ENCODE measurements around the gene NPL.

NPL gene

DNA sequence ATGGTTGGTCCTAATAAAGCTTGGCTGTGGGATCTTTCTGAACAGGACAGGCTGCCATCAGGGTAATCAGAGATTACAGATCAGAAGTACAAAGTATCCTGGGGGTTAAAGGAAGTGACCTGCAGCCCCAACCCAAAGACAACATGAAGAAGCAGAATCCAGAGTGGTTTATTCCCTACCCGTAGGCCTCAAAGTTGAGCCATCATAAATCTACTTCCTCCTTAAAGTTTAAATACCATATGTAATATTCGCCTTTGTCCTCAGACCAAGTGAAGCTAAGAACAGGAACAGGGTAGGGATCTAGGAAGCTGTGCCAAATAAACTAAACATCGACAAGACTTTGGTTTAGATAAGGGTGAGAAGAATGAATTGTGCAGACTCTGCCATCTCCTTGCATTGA, 33.6 kb downstream of the NPL start:
- DNase-seq = no peak

DNA sequence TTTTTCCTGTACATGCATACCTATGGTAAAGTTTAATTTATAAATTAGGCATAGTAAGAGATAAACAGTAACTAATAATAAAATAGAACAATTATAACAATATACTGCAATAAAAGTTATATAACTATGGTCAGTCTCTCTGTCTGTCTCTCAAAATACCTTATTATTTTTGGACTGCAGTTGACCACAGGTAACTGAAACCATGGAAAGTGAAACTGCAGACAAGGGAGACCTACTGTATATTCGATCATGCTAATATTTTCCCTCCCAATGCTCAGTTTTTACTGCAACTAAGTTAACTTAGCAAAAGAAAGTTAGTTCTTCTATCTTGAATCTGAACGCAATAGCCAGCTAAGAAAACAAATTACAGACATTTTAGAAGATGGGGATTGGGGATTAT, 37.3 kb downstream of the NPL start:
- no peak for DNase-seq

DNA sequence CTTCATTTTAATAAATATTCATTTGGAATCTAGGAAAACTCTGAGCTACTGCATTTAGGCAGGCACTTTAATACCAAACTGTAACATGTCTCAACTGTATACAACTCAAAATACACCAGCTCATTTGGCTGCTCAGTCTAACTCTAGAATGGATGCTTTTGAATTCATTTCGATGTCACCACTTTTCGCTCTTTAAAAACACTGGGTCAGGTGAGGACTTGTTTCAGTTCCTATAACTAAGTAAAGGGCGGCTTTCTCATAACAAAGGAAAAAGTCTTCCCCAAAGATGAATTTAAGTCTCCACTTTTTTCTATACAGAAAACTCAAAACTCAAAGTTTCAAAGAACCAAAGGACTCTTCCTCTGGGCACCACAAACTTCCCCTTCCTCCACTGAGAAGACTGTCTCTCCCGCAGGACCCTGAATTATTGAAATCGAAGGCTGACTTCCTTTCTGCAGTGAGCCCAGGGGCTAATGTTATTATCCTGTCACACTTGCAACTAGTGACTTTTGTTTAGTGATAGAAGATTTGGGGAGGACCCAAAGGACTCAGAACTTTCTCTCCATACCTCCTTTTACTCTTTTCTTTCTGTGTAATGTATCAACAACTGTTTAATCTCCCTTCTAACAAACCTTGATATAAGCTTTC, 39.8 kb downstream of the NPL start:
- DNase-seq = no peak

DNA sequence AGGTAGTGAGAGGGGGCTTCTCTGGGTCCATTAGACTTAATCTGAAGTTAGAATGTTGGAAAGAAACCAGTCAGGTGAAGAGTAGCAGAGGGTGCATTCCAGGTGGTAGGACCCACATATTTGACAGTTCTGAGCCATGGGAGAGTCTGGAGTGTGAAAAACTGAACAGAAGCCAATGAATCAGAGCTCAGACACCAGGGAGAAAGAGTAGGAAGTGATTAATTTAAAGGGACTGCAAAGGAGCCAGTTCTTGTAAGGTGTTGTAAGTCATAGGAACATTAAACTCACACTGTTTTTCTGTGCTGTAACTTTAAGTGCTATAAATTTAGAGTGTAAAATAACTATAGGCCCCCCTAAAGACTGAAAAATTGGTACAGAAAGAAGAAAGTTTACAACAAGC, 43.7 kb downstream of the NPL start:
- DNase-seq = no peak

DNA sequence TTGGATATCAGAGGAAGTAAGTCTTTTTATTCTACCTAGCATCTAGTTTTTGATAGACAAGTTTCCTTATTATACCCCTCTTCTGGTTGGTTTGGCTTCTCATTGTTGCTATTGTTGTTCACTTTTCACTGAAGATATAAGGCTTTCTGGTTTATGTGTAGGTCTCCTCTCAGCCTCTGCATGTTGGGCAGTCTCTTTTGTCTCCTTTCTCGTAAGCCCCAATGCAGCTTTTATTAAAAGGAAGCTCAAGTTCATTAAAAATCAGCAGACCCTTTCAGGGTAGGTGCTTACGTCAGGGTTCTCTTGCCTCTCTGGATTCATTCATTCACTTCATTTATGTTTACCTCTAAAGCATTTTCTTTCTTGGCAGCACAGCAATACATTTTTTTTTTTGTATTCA, 44.8 kb downstream of the NPL start:
- DNase-seq = no peak

DNA sequence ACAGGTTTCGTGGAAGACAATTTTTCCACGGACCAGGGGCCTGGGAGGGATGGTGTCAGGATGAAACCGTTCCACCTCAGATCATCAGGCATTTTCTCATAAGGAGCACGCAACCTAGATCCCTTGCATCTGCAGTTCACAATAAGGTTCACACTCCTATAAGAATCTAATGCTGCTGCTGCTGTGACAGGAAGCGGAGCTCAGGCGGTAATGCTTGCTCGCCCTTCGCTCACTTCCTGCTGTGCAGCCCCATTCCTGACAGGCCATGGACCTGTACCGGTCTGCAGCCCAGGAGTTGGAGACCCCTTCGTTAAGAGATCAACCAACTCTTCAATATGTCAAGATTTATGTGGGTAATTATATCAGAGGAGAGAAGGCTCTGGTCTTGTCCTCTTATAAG, 46.2 kb downstream of the NPL start:
- DNase-seq = no peak

DNA sequence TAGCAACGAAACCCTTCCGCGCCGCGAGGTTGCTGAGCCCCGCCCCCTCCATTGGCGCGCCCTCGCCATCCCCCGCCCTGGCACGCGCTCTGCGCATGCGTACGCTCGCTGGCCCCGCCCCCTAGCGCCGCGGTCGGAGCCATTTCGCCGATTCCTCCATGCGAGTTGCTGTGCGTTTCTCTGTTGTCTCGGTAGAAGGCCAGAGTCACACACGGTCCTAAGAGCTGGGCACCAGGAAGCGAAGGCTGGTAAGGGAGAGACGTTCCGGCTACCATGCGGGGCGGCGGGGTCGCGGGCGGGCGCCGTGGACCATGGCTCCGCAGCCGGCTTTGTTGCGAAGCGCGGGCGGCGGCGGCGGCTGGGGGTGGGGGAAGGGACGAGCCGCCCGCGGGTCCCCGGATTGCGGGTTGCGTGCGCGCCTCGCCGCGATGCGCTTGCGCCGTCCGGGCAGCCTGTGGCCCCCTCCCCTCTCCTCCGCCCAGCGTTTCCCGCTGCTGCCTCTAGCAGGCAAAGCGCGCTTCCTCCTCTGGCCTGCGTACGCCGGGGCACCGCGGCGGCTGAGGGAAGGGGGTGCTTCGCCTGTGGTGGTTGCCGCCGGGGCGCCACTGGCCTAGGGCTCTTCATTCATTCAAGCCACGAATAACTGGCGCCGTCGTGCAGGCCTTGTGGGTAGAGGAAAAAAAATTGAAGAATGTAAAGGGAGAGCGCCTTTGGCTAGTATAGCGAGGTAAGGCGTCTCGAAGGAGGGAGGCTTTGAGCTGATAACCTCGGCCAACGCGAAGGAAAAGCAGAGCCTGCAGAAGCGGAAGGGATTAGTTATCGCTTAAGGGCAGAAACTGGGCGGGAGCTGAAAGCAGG, 49.9 kb downstream of the NPL start, which contains the start of gene DHX9:
Gene DHX9 (plus strand): TSS at position 139 of the 858 bp plus-strand sequence. CDS start 3,220 bp downstream, outside the sequence.
- DNase-seq = peak; percentile 94

DNA sequence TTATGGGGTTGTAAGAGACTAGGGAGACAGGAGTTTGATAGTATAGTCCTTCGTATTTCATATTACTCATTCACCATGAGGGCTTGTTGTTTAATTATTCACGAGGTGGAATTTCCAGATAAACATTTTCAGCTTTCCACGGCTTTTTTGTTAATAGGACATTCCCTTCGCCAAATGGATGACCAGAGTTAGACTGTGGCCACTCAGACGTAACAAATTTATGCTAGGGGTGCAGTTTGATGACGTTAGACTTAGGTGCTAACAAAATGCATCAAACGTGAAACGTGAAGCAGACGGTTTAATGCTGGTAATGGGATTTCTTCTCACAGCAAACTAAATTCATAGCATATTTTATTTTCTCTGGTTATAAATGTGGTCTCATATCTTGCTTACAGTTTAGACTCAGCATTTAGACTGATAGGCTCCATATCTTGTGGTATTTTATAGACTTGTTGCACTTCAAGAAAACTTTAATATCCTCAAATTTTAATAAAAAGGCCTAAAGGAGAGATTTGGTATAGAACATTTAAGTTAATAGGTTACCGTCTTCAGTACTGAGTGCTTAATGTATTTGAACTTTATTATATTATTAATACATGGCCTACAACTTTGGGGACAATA, 51.9 kb downstream of the NPL start:
- no peak for DNase-seq

DNA sequence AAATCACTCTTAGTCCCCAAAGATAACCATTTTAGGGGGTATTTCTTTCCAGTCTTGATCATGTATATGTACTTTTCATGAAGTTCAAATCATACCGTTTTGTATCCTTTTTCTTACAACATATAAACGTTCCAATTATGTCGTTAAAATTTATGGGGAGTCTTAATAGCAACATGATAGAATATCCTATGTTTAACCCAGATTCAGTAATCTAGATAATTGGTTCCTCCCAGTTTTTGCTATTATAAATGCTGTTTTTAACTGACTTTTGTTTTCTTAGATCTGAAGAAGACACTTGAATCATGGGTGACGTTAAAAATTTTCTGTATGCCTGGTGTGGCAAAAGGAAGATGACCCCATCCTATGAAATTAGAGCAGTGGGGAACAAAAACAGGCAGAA, 52.7 kb downstream of the NPL start:
- DNase-seq = no peak

DNA sequence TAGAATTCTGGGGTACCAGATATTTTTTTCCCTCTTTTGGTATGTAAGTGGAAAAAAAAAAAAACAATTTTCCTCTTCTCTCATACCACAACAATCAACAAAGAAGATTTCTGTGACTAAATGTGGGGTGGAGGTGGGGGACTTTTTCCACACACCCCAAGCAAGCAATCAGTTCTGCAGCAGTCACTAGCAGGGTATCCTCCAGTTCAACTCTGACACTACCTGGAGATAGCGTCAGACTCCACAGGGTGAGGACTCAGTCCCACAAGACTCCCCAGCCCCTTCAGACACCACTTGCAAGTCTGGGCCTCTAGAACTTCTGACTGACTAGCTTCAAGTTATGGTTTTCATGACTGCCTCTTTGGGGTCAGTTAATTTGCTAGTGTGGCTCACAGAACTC, 55.8 kb downstream of the NPL start:
- DNase-seq = no peak

DNA sequence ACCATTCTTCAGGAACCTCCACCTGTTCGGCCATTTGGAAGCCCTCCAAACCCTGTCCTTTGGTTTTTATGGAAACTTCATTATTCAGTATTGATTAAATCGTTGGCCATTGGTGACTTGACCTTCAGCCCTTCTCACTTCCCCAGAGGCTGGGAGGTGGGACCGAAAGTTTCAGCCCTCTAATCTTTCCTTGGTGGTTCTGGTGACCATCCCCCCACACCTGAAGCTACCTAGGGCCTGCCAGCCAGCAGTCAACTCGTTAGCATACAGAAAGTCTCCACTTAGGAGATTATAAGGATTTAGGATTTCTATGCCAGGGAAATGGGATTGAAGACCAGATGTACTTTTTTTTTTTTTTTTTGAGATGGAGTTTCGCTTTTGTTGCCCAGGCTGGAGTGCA, 56.3 kb downstream of the NPL start:
- DNase-seq = no peak

DNA sequence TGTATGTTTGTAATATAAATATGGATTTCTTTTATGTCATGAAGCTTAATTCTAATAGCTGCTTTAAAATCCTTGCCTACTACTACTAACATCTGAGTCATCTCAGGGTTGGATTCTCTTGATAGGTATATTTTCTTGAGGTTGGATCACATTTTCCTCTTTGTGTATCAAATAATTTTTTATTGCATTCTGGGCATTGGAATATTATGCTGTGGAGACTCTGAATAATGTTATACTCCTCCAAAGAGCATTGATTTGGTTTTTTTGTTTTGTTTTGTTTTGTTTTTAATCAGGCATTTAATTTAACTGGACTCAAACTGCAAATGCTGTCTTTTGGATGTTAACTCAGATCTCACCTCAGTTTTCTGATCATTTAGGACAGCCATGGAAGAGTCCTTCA, 57.5 kb downstream of the NPL start:
- no peak for DNase-seq

DNA sequence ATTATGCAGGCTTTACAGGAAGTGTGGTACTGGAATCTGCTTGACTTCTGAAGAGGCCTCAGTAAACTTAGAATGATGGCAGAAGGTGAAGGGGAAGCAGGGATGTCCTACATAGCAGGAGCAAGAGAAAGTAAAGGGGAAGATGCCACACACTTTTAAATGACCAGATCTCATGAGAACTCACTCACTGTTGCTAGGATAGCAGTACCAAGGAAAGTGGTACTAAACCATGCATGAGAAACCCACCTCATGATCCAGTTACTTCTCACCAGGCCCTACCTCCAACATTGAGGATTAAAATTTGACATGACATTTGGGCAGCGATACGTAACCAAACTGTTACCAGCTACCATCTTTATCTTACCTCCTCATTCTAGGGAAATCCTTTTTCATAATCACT, 59.2 kb downstream of the NPL start:
- no peak for DNase-seq

DNA sequence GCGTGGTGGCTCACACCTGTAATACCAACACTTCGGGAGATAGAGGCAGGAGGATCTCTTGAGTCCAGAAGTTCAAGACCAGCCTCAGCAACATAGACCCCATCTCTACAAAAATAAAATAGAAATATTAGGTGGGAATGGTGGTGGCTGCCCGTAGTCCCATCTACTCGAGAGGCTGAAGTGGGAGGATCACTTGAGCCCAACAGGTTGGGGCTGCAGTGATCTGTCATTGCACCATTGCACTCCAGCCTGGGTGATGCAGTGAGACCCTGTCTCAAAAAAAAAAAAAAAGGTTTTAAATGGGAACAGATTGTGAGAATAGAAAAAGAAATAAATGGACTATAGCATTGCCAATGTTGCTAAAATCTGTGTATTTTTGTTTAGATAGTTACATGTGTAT, 60.7 kb downstream of the NPL start:
- DNase-seq = no peak

DNA sequence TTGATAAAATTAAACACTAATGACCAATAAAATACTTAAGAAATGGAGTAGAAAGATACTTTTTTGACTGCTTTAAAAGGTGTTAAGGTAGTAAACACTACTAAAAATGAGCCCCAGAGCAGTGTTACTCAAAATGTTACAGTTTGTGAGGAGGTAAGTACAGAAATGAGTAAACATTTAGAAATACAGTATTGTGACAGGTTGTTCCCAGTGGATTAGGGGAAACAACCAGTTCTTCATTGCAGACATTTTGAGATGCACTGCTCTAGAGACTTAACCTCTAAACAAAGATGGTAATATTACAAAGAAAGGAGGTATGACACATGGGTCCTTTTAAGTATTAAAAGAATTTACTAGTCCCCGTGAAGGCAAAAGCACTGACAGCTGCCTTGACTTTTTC, 62.3 kb downstream of the NPL start:
- DNase-seq = no peak

DNA sequence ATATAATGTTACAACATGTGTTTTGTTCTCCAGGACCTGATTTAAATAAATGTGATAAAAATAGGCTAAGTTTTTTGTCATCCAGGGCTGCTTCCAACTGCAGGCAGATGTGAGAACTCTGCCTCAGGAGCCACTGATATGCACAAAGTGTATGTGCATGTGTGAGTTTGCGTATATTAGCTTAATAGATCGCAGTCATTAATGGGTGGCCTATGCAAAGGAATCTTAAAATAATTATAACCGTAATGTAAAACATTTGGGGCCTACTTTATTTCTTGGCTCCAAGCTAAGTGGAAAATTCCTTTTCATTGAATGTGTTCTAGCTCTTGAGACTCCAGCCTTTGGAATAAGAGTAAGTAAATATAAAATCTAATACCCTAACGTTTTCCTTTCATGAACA, 66.3 kb downstream of the NPL start:
- no peak for DNase-seq

DNA sequence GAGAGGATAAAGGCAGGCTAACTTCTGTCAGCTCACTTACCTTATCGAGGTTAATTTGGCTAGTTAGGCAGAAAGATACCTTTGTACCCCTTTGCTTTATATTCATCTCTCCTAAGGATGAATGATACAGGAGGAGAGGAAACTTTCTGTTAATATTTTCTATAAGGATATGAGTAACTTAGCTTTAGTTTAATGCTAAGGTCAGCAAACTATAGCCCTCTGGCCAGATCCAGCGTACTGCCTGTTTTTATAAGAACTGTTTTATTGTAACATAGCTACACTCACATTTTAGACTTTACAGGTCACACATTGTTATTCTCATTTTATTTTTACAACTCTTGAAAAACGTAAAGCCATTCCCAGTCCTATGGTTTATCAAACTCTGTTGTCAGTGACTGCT, 67.6 kb downstream of the NPL start:
- no peak for DNase-seq

DNA sequence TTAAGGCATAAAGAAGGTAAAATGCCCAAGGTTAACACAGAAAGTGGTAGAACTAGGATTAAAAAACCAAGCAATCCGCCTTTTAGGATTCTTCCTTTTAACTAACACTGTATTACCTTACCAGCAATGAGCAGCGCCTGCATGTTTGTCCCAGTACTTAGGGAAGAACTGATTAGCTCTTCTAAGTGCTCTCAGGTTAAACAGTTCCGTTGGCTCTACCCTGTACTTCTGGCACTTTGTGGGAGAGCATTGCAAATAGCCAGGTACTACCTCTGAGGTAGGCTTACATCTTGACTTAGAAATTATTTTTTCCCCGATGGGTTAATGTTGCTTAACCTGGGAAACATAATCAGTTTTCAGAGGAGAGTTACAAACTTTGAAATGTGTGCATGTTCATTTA, 71.1 kb downstream of the NPL start:
- DNase-seq = no peak

DNA sequence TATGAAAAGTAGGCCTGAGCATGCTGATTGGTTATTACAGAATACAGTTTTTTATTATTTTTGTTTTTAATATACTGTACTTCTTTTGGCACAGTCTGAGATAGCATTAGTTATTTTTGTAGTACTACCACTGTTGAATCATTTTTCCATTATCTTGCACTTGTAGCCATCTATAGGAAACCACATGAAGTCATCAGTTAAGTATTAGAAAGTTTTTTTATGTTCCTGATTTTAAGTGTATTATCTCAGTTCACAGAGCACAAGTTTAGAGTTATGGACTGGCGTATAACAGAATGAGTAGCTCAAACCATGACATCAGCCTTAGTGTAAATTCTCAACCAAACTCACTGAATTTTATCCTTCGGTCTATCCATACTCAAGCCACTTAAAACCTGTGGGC, 72.4 kb downstream of the NPL start:
- no peak for DNase-seq

DNA sequence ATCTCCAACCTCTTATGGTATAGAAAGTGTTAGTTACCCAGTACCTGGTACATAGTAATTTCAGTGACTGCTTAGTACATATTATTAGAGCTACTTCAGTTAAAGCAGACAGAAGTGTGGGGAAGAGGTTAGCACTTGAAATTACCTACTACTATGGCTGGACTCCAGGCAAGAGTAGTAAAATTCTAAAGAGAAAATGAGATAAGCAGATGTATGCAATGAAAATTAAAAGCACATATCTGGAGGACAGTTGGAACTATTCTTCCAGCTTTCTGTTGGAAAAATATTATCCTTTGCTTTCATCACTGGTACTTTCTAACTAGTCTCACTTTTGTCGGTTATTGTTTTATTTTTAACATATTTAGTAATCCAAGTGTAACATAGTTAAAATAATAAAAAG, 73.3 kb downstream of the NPL start:
- DNase-seq = no peak

DNA sequence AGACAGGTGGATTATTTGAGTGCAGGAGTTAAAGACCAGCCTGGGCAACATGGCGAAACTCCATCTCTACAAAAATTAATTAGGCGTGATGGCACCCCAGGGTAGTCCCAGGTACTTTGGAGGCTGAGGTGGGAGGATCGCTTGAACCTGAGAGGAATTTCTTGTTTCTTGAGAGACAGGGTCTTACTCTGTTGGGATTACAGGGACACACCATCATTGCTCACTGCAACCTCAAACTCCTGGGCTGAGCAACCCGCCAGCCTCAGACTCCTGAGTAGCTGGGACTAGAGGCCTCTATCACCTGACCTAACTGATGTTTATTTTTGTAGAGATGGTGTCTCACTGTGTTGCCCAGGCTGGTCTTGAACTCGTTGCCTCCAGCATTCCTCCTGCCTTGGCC, 74.4 kb downstream of the NPL start:
- DNase-seq = no peak

DNA sequence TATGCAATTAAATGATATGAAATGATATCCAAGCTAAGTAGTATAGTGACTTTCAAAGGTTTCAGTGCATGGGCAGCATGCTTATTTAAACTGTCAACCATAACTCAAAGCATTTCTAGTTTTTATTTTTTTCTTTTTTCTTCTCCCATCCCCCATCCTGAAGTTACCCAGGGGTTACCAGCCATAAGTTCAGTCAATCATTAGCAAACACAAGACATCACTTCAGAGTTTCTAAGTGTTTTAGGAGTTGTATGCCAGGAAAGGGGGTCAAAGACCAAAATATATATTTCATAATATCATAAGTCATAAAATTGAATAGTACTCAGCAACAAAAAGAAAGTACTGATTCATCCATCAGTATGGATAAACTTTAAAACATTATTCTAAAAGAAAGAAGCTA, 78.3 kb downstream of the NPL start:
- no peak for DNase-seq

DNA sequence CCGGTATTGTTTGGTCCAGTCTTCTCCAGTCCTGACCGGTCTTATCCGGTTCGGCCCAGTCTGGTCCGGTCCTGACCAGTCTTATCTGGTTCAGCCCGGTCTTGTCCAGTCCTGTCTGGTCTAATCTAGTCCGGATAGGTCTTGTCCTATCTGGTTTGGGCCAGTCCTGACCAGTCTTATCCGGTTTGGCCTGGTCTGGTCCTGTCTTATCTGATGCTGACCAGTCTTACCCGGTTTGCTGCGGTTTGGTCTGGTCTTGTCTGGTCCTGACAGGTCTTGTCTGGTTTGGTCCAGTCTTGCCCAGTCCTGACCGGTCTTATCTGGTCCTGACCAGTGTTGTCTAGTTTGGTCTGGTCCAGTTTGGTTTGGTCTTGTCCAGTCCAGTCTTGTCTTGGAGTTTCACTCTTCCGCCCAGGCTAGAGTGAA, 79.7 kb downstream of the NPL start:
- DNase-seq = no peak

DNA sequence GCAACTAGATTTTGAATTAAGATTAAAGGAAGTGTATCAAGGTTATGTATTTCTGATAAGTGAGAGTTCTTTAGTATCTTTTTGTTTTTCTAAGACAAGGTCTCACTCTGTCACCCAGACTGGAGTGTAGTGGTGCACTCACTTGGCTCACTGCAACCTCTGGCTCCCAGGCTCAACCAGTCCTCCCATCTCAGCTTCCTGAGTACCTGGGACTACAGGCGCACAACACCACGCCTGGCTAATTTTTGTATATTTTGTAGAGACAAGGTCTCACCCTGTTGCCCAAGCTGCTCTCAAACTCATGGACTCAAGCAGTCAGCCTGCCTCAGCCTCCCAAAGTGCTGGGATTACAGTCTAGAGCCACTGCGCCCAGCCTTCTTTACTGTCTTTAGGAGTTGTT, 83.3 kb downstream of the NPL start:
- DNase-seq = no peak
